CD14-positive monocyte (primary cell): Measurements from ENCODE around the gene LRRC3. TPM values are rescaled to one million over a fixed set of nuclear protein-coding genes. Genes with fewer than 3 reads are reported as not detected.

Experiments
- DNase-seq, 3 donors: peaks; one replicate each; pipeline ENCODE4 v3.0.0-alpha.2; 2011 to 2022
- H2AFZ ChIP-seq: 2 replicates; pipeline ENCODE4 v1.6.0; 2012; ENCODE audit warnings: mild to moderate bottlenecking, low read depth, low read length, inconsistent platforms; ENCODE audit not compliant: insufficient read depth, poor library complexity, severe bottlenecking
- H3K27ac ChIP-seq, 2 donors: 1 replicate in 1 of 2; 2 replicates in 1 of 2; pipeline ENCODE4 v1.5.1; 2012 to 2013; ENCODE audit warnings: low read length in 2 of 2, control low read depth in 1 of 2, inconsistent platforms in 1 of 2, low read depth in 1 of 2, mild to moderate bottlenecking in 1 of 2
- H3K27me3 ChIP-seq, 2 donors: one replicate each; pipeline versions ENCODE4 v1.6.0 to v1.6.1; 2011 to 2013; ENCODE audit warnings: low read length in 2 of 2; ENCODE audit not compliant: control insufficient read depth in 2 of 2, insufficient read depth in 2 of 2
- H3K36me3 ChIP-seq, 2 donors: replicated peaks in 1 of 2; 1 replicate in 1 of 2; 2 replicates in 1 of 2; pipeline versions ENCODE4 v1.5.1 to v1.6.1; 2012 to 2013; ENCODE audit warnings: low read length in 2 of 2, control low read depth in 1 of 2, inconsistent platforms in 1 of 2, mild to moderate bottlenecking in 1 of 2; ENCODE audit not compliant: insufficient read depth in 2 of 2, control insufficient read depth in 1 of 2
- H3K4me1 ChIP-seq, 2 donors: 1 replicate in 1 of 2; 2 replicates in 1 of 2; pipeline versions ENCODE4 v1.5.1 to v1.6.1; 2012 to 2013; ENCODE audit warnings: low read length in 2 of 2, control low read depth in 1 of 2, inconsistent platforms in 1 of 2, mild to moderate bottlenecking in 1 of 2, moderate library complexity in 1 of 2; ENCODE audit not compliant: insufficient read depth in 2 of 2, control insufficient read depth in 1 of 2
- H3K4me2 ChIP-seq: replicated peaks from 2 replicates; pipeline ENCODE3; 2012; ENCODE audit warnings: low read length, moderate library complexity, mild to moderate bottlenecking; ENCODE audit not compliant: poor library complexity, severe bottlenecking; ENCODE audit errors: extremely low read depth
- H3K4me3 ChIP-seq, 3 experiments: fragments of 200-600 bp in 1 of 3; sonication (generic) in 1 of 3; replicated peaks in 1 of 3; 1 replicate in 2 of 3; 2 replicates in 1 of 3; pipeline ENCODE4 v1.5.1; 2011 to 2013; ENCODE audit warnings: low read length in 3 of 3, mild to moderate bottlenecking in 3 of 3, control low read depth in 2 of 3, low read depth in 2 of 3, inconsistent platforms in 1 of 3, moderate library complexity in 1 of 3
- H3K79me2 ChIP-seq: 2 replicates; pipeline ENCODE4 v1.6.0; 2012; ENCODE audit warnings: mild to moderate bottlenecking, control low read depth, inconsistent platforms, low read length, moderate library complexity; ENCODE audit not compliant: insufficient read depth
- H3K9ac ChIP-seq: 2 replicates; pipeline ENCODE4 v1.6.0; 2017; ENCODE audit warnings: low read length, mild to moderate bottlenecking; ENCODE audit not compliant: insufficient read depth, poor library complexity, severe bottlenecking
- H3K9me3 ChIP-seq, 2 donors: replicated peaks in 1 of 2; 1 replicate in 1 of 2; 2 replicates in 1 of 2; pipeline versions ENCODE4 v1.5.1 to v1.6.1; 2012 to 2013; ENCODE audit warnings: low read length in 2 of 2, control low read depth in 1 of 2; ENCODE audit not compliant: control insufficient read depth in 1 of 2, insufficient read depth in 1 of 2
- H4K20me1 ChIP-seq: 2 replicates; pipeline ENCODE4 v1.6.0; 2012; ENCODE audit warnings: mild to moderate bottlenecking, low read length, control low read depth, moderate library complexity; ENCODE audit not compliant: insufficient read depth
- H3K27ac Mint-ChIP-seq, 7 donors: one replicate each; pipeline ENCODE4 v1.8.0; 2020; ENCODE audit warnings: mild to moderate bottlenecking in 7 of 7, mixed read lengths in 7 of 7, moderate library complexity in 6 of 7, inconsistent platforms in 2 of 7
- H3K27me3 Mint-ChIP-seq, 3 donors: one replicate each; pipeline ENCODE4 v1.8.0; 2021 to 2022; ENCODE audit warnings: low read depth in 3 of 3, mild to moderate bottlenecking in 3 of 3, mixed read lengths in 3 of 3, moderate library complexity in 3 of 3, inconsistent platforms in 1 of 3
- H3K36me3 Mint-ChIP-seq, 2 donors: one replicate each; pipeline ENCODE4 v1.8.0; 2020; ENCODE audit warnings: mixed read lengths in 2 of 2, inconsistent platforms in 1 of 2, mild to moderate bottlenecking in 1 of 2
- H3K4me1 Mint-ChIP-seq: one replicate; pipeline ENCODE4 v1.8.0; 2020; ENCODE audit warnings: mild to moderate bottlenecking, mixed read lengths
- H3K4me3 Mint-ChIP-seq, 2 donors: one replicate each; pipeline ENCODE4 v1.8.0; 2020; ENCODE audit warnings: mild to moderate bottlenecking in 2 of 2, mixed read lengths in 2 of 2, moderate library complexity in 1 of 2
- H3K9me3 Mint-ChIP-seq, 7 donors: one replicate each; pipeline ENCODE4 v1.8.0; 2020 to 2022; ENCODE audit warnings: mixed read lengths in 7 of 7, mild to moderate bottlenecking in 6 of 7, moderate library complexity in 6 of 7, inconsistent platforms in 2 of 7
- CTCF ChIP-seq: fragments of 200-600 bp; IDR thresholded peaks from one replicate; pipeline ENCODE4 v1.8.0; 2022; ENCODE audit warnings: antibody characterized with exemption, mild to moderate bottlenecking
- WGBS: methylation state at CpG from one replicate; pipeline ENCODE4 v1.1.5; 2013; ENCODE audit warnings: missing lambda C conversion rate; ENCODE audit not compliant: insufficient coverage; 5-methylcytosine and 5-hydroxymethylcytosine counted together
- intact Hi-C, 2 donors: fragments of 100-400 bp; cut with micrococcal nuclease; formaldehyde crosslinking; loops; one replicate each; pipeline versions ENCODE4 v1.15.0 to v1.15.1; 2023
- polyA plus RNA-seq, 3 donors: library from polyadenylated mRNA; depleted of rRNA in 1 of 3; unstranded in 2 of 3; stranded (reverse) in 1 of 3; fragments of 300-500 nt in 2 of 3; fragments of >200 nt in 1 of 3; fragmentation: Illumina TruSeq in 2 of 3; gene quantifications; 1 replicate in 2 of 3; 2 replicates in 1 of 3; pipeline ENCODE4 v1.2.3, GENCODE V29; 2012 to 2021

Gene LRRC3
- polyA plus RNA-seq, 3 donors: 0.30 to 0.59 (median 0.41) TPM

- H3K4me1 ChIP-seq: no peaks in the 10 kb centered on the region
- Mint-ChIP-seq H3K27ac (peak overlapping the region in 1 of 7 donors; percentile 77), H3K9me3 (peaks cover 0 to 8% (median 3%) of the 10 kb centered on the region in 7 donors), H3K36me3 (peaks cover 67 to 81% of the 10 kb centered on the region in 2 donors), H3K27me3 (no peaks in the 10 kb centered on the region), H3K4me3 (no peak overlapping the region), H3K4me1 (no peaks in the 10 kb centered on the region)
- peaks cover 0 to 4% of the 10 kb centered on the region in 2 donors for H3K9me3 ChIP-seq
- peaks cover 70 to 87% of the 10 kb centered on the region in 2 donors for H3K36me3 ChIP-seq
- no peak overlapping the region for H2AFZ ChIP-seq
- H4K20me1 ChIP-seq: peaks cover 13% of the 10 kb centered on the region
- H3K4me2 ChIP-seq: no peak overlapping the region
- H3K9ac ChIP-seq: no peak overlapping the region
- no peak for DNase-seq
- intact Hi-C loops: no loop called here
- H3K4me3 ChIP-seq: no peak overlapping the region
- TF ChIP-seq CTCF: no peak
- no peaks in the 10 kb centered on the region for H3K27me3 ChIP-seq
- H3K27ac ChIP-seq: no peak overlapping the region
- no peaks in the 10 kb centered on the region for H3K79me2 ChIP-seq
- WGBS: 93% methylated on average over 36 of the region's 39 CpGs
Measured at GRCh38 chr21:44433791-44434567, 21.3 kb upstream of the LRRC3 start.

DNA sequence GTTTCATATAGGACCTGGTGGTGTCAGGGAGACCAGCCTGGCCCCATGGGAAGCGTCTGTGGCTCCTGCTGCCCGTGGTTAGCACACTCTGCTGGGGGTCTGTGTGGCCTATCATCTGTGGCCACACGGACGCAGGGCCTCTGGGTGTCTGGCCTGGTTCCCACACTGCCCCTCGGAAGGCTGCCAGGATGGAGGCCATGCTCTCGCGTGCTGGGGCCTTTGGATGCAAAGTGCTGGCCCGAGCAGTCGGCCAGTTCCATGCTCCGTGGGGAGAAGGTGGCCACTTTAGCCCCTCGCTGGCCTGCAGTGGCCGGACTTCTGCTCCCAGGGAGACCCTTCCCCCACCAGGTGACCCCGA, 20.8 kb upstream of the LRRC3 start:
- DNase-seq: no peak
- TF ChIP-seq CTCF: no peak
- Mint-ChIP-seq H3K27me3 (no peaks in the 10 kb centered on the region), H3K36me3 (peaks cover 73 to 86% of the 10 kb centered on the region in 2 donors), H3K9me3 (peaks cover 0 to 8% (median 0%) of the 10 kb centered on the region in 7 donors), H3K27ac (no peak overlapping the region), H3K4me3 (no peak overlapping the region), H3K4me1 (no peaks in the 10 kb centered on the region)
- H3K9me3 ChIP-seq: peaks cover 0 to 4% of the 10 kb centered on the region in 2 donors
- H3K79me2 ChIP-seq: no peaks in the 10 kb centered on the region
- H3K4me3 ChIP-seq: no peak overlapping the region
- no peaks in the 10 kb centered on the region for H3K4me1 ChIP-seq
- no peak overlapping the region for H2AFZ ChIP-seq
- peaks cover 13% of the 10 kb centered on the region for H4K20me1 ChIP-seq
- H3K27me3 ChIP-seq: no peaks in the 10 kb centered on the region
- WGBS: 84% methylated on average over 13 of the region's 13 CpGs
- H3K4me2 ChIP-seq: no peak overlapping the region
- peaks cover 76 to 91% of the 10 kb centered on the region in 2 donors for H3K36me3 ChIP-seq
- intact Hi-C loops: no loop called here
- H3K9ac ChIP-seq: no peak overlapping the region
- no peak overlapping the region for H3K27ac ChIP-seq
